Activated CD4-positive, alpha-beta T cell treated with anti-CD3 and anti-CD28 coated beads for 36 hours (primary cell): ENCODE results near the gene EXOSC7. TPM values are rescaled to one million over a fixed set of nuclear protein-coding genes. Genes with fewer than 3 reads are reported as not detected.
A peak's percentile ranks its signal among the peaks of the same experiment; 100 is the strongest.
"Not testable (repeated sequence)": the region's sequence is repeated elsewhere in the genome, so short reads cannot be mapped to it uniquely, and the experiment has no call there.

Experiments used
- ATAC-seq: fragments of 200-7000 bp; cut with Tn5 transposase; one replicate; pipeline ENCODE4 v1.10.0; 2021; ENCODE audit warnings: mild to moderate bottlenecking, moderate library complexity
- CTCF ChIA-PET: fragments of 350-600 bp; sonication (Branson Sonifier 250); formaldehyde crosslinking; loops from one replicate; lab custom pipeline; 2021; ENCODE audit warnings: antibody characterized with exemption; lab: Charles Lee
- POLR2A ChIA-PET: fragments of 350-600 bp; sonication (Branson Sonifier 250); formaldehyde crosslinking; loops from one replicate; lab custom pipeline; 2021; ENCODE audit warnings: antibody characterized with exemption, inconsistent platforms; lab: Charles Lee
- DNase-seq: peaks from one replicate; pipeline ENCODE4 v3.0.0-alpha.2; 2020
- H3K27ac Mint-ChIP-seq: one replicate; pipeline ENCODE4 v1.8.0; 2021; ENCODE audit warnings: mixed read lengths
- H3K27me3 Mint-ChIP-seq: one replicate; pipeline ENCODE4 v1.8.0; 2021; ENCODE audit warnings: mixed read lengths
- H3K36me3 Mint-ChIP-seq: one replicate; pipeline ENCODE4 v1.8.0; 2021; ENCODE audit warnings: low read depth, mixed read lengths
- H3K4me1 Mint-ChIP-seq: one replicate; pipeline ENCODE4 v1.8.0; 2021; ENCODE audit warnings: mixed read lengths
- H3K4me3 Mint-ChIP-seq: one replicate; pipeline ENCODE4 v1.8.0; 2021; ENCODE audit warnings: mild to moderate bottlenecking, moderate library complexity, mixed read lengths
- H3K9me3 Mint-ChIP-seq: one replicate; pipeline ENCODE4 v1.8.0; 2021; ENCODE audit warnings: low read depth, mixed read lengths
- intact Hi-C, 2 experiments: fragments of 100-400 bp; cut with DNase I in 1 of 2; cut with micrococcal nuclease in 1 of 2; formaldehyde crosslinking; loops; one replicate each; pipeline versions ENCODE4 v1.14.2 to v1.15.1; 2022 to 2024; cut with DNase I, micrococcal nuclease
- total RNA-seq, 2 experiments: library from RNA; stranded (reverse); gene quantifications; one replicate each; pipeline ENCODE4 v1.2.3, GENCODE V29; 2021

EXOSC7 gene
- total RNA-seq, 2 experiments from 2014 or later: 42.7 to 70.7 TPM

DNA sequence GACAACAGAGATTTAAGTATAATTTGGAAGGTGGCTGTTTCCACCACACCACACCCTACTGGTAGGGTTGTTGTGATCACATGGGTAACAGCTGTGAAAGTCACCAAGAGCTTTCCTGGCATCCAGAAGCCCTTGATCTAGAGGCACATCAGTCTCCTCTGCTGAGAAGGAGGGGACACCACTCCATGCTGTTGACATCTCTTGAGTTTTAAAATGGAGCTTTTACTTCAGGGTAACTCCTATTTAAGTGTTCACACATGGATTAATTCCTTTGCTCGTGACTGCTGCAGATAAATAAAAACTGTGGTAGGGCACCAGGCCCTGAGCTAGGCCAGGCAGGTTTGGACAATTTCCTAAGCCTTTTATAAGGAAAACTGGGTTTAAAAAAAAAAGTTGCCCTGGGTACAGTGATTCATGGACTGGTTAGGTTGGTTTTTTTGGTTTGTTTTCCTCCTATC, 7.5 kb downstream of the EXOSC7 start:
- CTCF ChIA-PET: interaction anchor here (0.6 to 1.5 kb wide), 6 partner anchors 9 to 508 kb away, joined by 3 to 6 read pairs (median 4); no protein-coding TSS in a partner anchor
- peaks cover 36% of the 10 kb centered on the region for H3K36me3 Mint-ChIP-seq
- H3K4me1 Mint-ChIP-seq: peaks cover 72% of the 10 kb centered on the region
- intact Hi-C loops: no loop called here
- ATAC-seq (no peak), DNase-seq (no peak)
- POLR2A ChIA-PET: interaction anchor here (0.6 to 0.7 kb wide), 3 partner anchors 11 to 535 kb away, joined by 4 read pairs; no protein-coding TSS in a partner anchor
- no peak overlapping the region for H3K27ac Mint-ChIP-seq
- H3K9me3 Mint-ChIP-seq: no peaks in the 10 kb centered on the region
- no peaks in the 10 kb centered on the region for H3K27me3 Mint-ChIP-seq
- no peak overlapping the region for H3K4me3 Mint-ChIP-seq

DNA sequence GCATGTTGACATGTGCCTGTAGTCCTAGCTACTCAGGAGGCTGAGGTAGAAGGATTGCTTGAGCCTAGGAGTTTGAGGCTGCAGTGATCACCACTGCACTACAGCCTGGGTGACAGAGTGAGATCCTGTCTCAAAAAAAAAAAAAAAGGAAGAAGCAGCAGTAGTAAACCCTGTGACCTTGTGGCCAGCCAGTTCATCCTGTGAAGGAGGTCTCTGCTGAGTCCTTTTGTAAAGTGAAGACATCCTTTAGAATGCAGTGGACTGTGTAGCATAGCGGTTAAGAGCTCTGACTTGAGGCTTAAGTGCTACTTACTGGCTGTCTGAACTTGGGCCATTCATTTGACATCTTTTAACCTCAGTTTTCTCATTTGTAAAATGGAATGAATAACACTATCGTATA, 8.3 kb downstream of the EXOSC7 start:
- Mint-ChIP-seq H3K4me1 (peaks cover 64% of the 10 kb centered on the region), H3K36me3 (peaks cover 37% of the 10 kb centered on the region), H3K27ac (no peak overlapping the region), H3K9me3 (no peaks in the 10 kb centered on the region), H3K27me3 (no peaks in the 10 kb centered on the region), H3K4me3 (no peak overlapping the region)
- CTCF ChIA-PET: interaction anchor here (0.6 to 1.2 kb wide), 4 partner anchors 8 to 507 kb away, joined by 3 to 6 read pairs (median 4); partner anchors contain the start of genes EXOSC7 and ZDHHC3
- POLR2A ChIA-PET: interaction anchor here (0.6 to 0.7 kb wide), 3 partner anchors 12 to 535 kb away, joined by 3 to 4 read pairs (median 4); no protein-coding TSS in a partner anchor
- intact Hi-C loops: no loop called here
- no peak for DNase-seq
- ATAC-seq: peak; percentile 26

DNA sequence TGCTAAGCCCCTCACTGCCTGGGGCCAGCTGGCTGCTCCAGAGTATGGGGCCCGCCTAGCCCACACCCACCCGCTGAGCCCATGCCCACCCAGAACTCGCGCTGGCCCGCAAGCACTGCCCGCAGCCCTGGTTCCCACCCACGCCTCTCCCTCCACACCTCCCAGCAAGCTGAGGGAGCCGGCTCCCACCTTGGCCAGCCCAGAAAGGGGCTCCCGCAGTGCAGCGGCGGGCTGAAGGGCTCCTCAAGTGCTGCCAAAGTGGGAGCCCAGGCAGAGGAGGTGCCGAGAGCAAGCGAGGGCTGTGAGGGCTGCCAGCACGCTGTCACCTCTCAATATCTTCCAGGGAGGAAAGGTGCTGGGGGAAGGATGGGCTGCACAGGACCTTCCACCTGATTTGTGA, 10.3 kb downstream of the EXOSC7 start:
- H3K4me1 Mint-ChIP-seq: peaks cover 54% of the 10 kb centered on the region

DNA sequence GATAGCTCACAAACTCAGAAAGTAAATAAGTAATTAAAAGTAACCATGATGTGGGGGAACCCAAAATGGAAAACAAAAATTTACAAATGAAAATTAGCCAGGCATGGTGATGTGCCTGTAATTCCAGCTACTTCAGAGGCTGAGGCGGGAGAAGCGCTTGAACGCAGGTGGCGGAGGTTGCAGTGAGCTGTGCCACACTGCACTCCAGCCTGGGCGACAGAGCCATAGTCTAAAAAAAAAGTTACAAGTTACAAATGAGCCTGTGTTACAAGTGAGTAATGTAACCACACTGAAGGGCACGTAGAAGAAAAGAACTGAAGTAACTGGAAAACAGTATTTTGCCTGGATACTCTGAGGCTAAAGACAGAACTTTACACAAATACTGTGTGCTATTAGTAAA, 11.3 kb downstream of the EXOSC7 start:
- POLR2A ChIA-PET: interaction anchor here (1.0 kb wide), 1 partner anchor 12 kb away, joined by 4 read pairs; the partner anchor contains the start of genes EXOSC7 and ZDHHC3
- Mint-ChIP-seq H3K27me3 (no peaks in the 10 kb centered on the region), H3K36me3 (peaks cover 44% of the 10 kb centered on the region), H3K4me3 (no peak overlapping the region), H3K4me1 (peaks cover 47% of the 10 kb centered on the region), H3K27ac (no peak overlapping the region), H3K9me3 (no peaks in the 10 kb centered on the region)
- DNase-seq (no peak), ATAC-seq (no peak)
- intact Hi-C loops: no loop called here
- CTCF ChIA-PET: interaction anchor here (0.6 to 3.8 kb wide), 6 partner anchors 9 to 481 kb away, joined by 3 to 34 read pairs (median 3); partner anchors contain the start of genes EXOSC7 and ZDHHC3

More for the DNA sequence above, 10.3 kb downstream of the EXOSC7 start:
- CTCF ChIA-PET: interaction anchor here (1.5 to 3.8 kb wide), 2 partner anchors 9 to 24 kb away, joined by 3 to 34 read pairs; partner anchors contain the start of genes EXOSC7 and ZDHHC3
- intact Hi-C loops, H3K27me3 Mint-ChIP-seq, H3K4me3 Mint-ChIP-seq, DNase-seq, H3K9me3 Mint-ChIP-seq, H3K27ac Mint-ChIP-seq, POLR2A ChIA-PET, ATAC-seq: not testable (repeated sequence)
- peaks cover 43% of the 10 kb centered on the region for H3K36me3 Mint-ChIP-seq

DNA sequence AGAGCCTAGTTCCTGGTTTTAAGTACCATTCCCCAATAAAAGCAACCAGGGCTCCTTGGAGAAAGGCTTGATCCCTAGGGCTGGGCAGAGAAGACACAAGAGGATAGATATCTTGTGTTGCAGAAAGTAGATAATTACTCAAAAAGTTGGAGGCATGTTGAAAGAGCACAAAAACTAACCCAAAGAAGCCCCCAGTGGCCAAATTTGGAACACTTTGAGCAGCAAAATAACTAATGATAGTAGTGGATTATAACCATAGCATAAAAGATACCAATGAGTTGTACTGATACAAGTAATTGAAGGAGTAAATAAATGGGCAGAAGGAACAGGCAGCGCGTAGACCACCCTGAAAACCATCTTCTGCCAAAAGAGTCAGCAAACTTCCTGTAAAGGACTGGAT, 12.0 kb downstream of the EXOSC7 start:
- ATAC-seq: no peak
- Mint-ChIP-seq H3K27me3 (no peaks in the 10 kb centered on the region), H3K4me3 (no peak overlapping the region), H3K27ac (no peak overlapping the region), H3K4me1 (peaks cover 44% of the 10 kb centered on the region), H3K36me3 (peaks cover 47% of the 10 kb centered on the region), H3K9me3 (no peaks in the 10 kb centered on the region)
- intact Hi-C loops: no loop called here
- CTCF ChIA-PET: interaction anchor here (1.0 to 3.8 kb wide), 4 partner anchors 8 to 74 kb away, joined by 3 to 34 read pairs (median 3); partner anchors contain the start of genes EXOSC7 and ZDHHC3
- peak; percentile 24 for DNase-seq
- POLR2A ChIA-PET: interaction anchor here (1.0 kb wide), 1 partner anchor 12 kb away, joined by 4 read pairs; the partner anchor contains the start of genes EXOSC7 and ZDHHC3

DNA sequence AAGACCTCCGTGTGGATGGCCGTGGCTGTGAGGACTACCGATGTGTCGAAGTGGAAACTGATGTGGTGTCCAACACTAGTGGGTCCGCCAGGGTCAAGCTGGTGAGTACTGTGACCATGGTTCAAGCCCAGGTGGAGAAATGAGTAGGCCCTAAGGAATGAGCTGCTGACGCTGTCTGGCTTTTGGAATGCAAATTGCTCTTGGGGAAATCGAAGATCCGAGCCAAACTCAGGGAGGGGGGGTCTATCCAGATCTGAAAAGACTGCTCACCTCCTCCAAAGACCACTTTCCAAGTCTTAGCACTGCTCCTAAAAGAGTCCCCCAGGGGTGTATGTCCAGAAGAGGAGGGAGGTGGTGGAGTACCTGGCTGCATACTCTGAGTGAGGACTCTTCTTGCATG, 13.1 kb downstream of the EXOSC7 start:
- Mint-ChIP-seq H3K4me3 (no peak overlapping the region), H3K36me3 (peaks cover 53% of the 10 kb centered on the region), H3K9me3 (no peaks in the 10 kb centered on the region), H3K4me1 (peaks cover 41% of the 10 kb centered on the region), H3K27ac (no peak overlapping the region), H3K27me3 (no peaks in the 10 kb centered on the region)
- DNase-seq (no peak), ATAC-seq (no peak)
- CTCF ChIA-PET: interaction anchor here (0.6 to 3.8 kb wide), 4 partner anchors 9 to 75 kb away, joined by 3 to 34 read pairs (median 3); partner anchors contain the start of genes EXOSC7 and ZDHHC3
- POLR2A ChIA-PET: no interaction called here
- intact Hi-C loops: no loop called here

DNA sequence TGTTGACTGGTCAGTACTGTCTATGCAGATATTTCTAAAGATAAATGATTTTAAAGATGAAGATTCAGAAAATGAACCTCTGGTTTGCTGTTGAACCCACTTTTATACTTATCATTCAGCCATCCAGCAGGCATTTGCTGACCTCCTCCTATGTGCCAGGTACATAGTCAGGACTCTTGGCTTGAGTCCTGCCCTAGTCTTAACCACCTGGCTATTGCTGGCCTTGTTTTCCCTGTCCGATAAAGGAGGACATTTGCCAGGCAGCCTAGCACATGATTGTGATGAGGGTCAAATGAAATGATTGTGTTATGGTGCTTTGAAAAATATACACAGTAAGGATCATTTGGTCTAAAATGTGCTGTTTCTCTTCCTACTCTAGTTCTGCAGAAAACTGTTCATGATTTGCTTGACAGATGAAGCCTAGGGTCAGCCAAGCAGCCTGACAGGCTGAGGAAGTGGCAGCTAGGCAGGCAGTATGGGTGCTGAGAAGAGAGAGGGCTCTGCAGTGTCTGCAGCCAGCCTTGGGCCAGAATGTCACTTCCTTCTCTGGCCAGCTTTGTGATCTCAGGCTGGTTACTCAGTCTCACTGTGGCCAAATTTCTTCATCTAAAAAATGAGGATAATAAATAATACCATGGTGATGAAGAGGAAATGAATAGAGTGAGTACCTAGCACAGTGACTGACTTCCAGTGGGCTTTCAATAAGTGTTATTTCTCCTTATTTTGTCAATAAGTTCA, 13.8 kb downstream of the EXOSC7 start:
- H3K4me1 Mint-ChIP-seq: peaks cover 45% of the 10 kb centered on the region
- H3K27me3 Mint-ChIP-seq: no peaks in the 10 kb centered on the region
- POLR2A ChIA-PET: no interaction called here
- no peaks in the 10 kb centered on the region for H3K9me3 Mint-ChIP-seq
- DNase-seq: no peak
- H3K4me3 Mint-ChIP-seq: no peak overlapping the region
- intact Hi-C loops: no loop called here
- peaks cover 57% of the 10 kb centered on the region for H3K36me3 Mint-ChIP-seq
- no peak for ATAC-seq
- no peak overlapping the region for H3K27ac Mint-ChIP-seq
- CTCF ChIA-PET: interaction anchor here (0.6 to 3.8 kb wide), 5 partner anchors 8 to 47 kb away, joined by 3 to 34 read pairs (median 3); partner anchors contain the start of genes EXOSC7 and ZDHHC3

DNA sequence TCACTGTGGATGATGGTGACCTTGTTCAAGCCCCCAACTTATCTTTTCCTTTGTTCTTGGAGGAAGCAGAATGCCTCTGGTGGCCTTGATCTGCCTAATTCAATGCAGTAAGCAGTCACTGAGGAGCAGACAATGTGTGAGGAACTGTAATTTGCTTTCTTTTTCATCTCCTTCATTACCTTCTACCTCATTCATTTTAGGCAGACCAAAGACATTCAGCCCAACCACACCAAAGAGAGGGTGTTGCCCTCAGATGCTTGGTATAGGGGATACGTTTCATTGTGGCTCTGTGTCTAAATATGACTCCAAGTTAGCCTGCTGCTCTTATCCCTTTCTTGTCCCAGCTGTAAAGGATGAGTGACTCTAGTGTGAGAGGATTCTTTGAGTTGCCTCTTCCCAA, 15.3 kb downstream of the EXOSC7 start:
- Mint-ChIP-seq H3K27ac (no peak overlapping the region), H3K9me3 (no peaks in the 10 kb centered on the region), H3K36me3 (peaks cover 55% of the 10 kb centered on the region), H3K4me3 (no peak overlapping the region), H3K27me3 (no peaks in the 10 kb centered on the region), H3K4me1 (peaks cover 52% of the 10 kb centered on the region)
- no peak for ATAC-seq
- POLR2A ChIA-PET: interaction anchor here (1.1 kb wide), 1 partner anchor 15 kb away, joined by 3 read pairs; the partner anchor contains the start of gene EXOSC7
- intact Hi-C loops: no loop called here
- CTCF ChIA-PET: interaction anchor here (1.4 to 1.9 kb wide), 3 partner anchors 9 to 45 kb away, joined by 3 to 16 read pairs (median 10); partner anchors contain the start of genes EXOSC7 and ZDHHC3
- no peak for DNase-seq

DNA sequence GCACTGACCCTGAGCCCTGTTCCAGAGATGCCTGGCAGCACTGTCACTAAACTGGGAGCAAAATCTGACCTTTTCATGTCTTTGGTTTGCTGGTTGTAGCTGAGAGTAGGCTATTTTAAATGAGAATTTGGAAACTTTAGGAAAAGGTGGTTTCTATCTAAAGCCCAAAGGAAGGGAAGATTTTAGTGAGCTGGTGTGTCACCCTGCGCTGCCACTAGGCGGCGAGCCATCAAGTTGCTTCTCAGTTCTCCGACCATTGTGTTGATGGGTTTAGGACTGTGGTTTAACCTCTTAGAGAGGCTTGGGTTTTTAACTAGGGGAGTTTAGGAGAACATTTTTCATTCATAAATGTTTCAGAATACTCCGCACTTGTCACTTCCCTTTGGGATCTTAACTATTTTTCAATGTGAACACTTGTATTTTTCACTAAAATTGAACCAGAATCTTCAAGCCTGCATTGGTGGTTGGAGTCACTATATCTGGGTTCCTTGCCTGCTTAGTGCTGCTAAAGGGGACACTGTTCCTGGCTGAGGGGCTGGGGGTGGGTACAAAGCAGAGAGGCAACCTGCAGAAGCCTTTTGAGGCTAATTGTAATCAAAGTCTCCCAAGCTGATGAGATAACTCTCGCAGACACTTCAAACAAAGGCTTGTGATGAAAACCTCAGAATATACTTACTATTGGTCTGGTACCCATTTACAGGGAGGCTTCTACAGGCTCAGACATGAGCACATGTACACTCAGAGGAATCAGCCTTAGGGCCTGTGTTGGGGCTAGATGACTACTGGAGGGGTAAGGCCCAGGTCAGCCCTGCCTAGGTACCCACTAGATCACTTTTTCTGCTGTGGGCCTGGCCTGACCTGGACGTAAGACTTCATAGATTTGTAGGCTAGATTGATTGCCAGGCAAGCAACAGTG, 16.8 kb downstream of the EXOSC7 start:
- CTCF ChIA-PET: interaction anchor here (0.6 to 2.5 kb wide), 11 partner anchors 9 to 176 kb away, joined by 3 to 16 read pairs (median 3); partner anchors contain the start of genes EXOSC7 and ZDHHC3
- peak; percentile 51 for DNase-seq
- no peaks in the 10 kb centered on the region for H3K27me3 Mint-ChIP-seq
- peaks cover 68% of the 10 kb centered on the region for H3K36me3 Mint-ChIP-seq
- POLR2A ChIA-PET: interaction anchor here (1.1 kb wide), 1 partner anchor 16 kb away, joined by 3 read pairs; the partner anchor contains the start of gene EXOSC7
- no peak for ATAC-seq
- no peaks in the 10 kb centered on the region for H3K9me3 Mint-ChIP-seq
- peaks cover 57% of the 10 kb centered on the region for H3K4me1 Mint-ChIP-seq
- no peak overlapping the region for H3K27ac Mint-ChIP-seq
- intact Hi-C loops: no loop called here
- no peak overlapping the region for H3K4me3 Mint-ChIP-seq

DNA sequence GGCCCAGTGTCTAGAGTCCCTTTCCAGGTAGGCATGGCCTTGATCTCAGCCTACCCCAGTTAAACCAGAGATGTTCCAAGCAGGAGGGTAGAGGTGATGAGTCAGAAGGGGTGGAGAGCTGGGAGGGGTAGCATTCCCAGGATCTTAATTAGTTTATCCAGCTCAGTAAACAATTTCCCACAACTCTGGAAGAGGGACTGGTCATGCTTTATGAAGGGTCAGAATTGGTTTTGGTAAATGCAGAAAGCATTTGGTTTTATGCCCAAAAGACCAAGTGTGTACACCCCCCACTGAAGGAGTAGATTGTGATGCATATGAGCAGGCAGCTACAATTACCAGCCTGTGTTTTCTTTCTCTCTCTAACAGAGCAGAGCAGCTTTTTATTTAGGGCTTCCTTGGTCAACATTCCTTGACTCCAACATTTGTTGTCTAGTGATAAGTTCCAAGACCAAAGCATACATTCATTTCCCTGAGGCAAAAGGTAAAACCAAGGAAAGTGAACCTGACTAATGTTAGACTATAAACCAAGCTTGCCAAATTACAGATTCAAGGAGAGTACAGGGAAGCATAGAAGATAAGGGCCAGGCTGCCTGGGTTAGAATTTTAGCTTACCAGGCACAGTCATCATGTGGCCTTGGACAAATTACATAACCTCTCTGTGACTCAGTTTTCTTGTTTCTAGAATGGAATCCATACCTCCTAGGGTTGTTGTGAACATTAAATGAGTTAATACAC, 17.6 kb downstream of the EXOSC7 start:
- Mint-ChIP-seq H3K27me3 (no peaks in the 10 kb centered on the region), H3K4me3 (no peak overlapping the region), H3K36me3 (peaks cover 71% of the 10 kb centered on the region), H3K9me3 (no peaks in the 10 kb centered on the region), H3K4me1 (peaks cover 57% of the 10 kb centered on the region), H3K27ac (no peak overlapping the region)
- CTCF ChIA-PET: interaction anchor here (0.6 to 2.5 kb wide), 6 partner anchors 8 to 44 kb away, joined by 3 to 11 read pairs (median 3); no protein-coding TSS in a partner anchor
- DNase-seq (no peak), ATAC-seq (no peak)
- POLR2A ChIA-PET: interaction anchor here (0.6 to 0.7 kb wide), 2 partner anchors 259 to 1254 kb away, joined by 3 to 6 read pairs; no protein-coding TSS in a partner anchor
- intact Hi-C loops: no loop called here
